Colonic mucosa (tissue), 4 donors: ENCODE data around the gene KRT35. TPM values are rescaled to one million over a fixed set of nuclear protein-coding genes. Genes with fewer than 3 reads are reported as not detected.

ENCODE experiments used
- DNase-seq: peaks from one replicate; pipeline ENCODE4 v3.0.0-alpha.2; 2020
- H3K27ac ChIP-seq: fragments of 200-600 bp; one replicate; pipeline ENCODE4 v1.8.0; 2021
- H3K27me3 ChIP-seq: fragments of 200-600 bp; one replicate; pipeline ENCODE4 v1.8.0; 2021
- H3K36me3 ChIP-seq: fragments of 200-600 bp; one replicate; pipeline ENCODE4 v1.8.0; 2021
- H3K4me1 ChIP-seq: fragments of 200-600 bp; one replicate; pipeline ENCODE4 v1.8.0; 2021; ENCODE audit warnings: mild to moderate bottlenecking
- H3K4me3 ChIP-seq: fragments of 200-600 bp; one replicate; pipeline ENCODE4 v1.8.0; 2021
- H3K9ac ChIP-seq, 2 donors: one replicate each; pipeline ENCODE4 v1.7.0; 2013; ENCODE audit warnings: control low read depth in 2 of 2, low read depth in 2 of 2, low read length in 2 of 2
- H3K9me3 ChIP-seq: fragments of 200-600 bp; one replicate; pipeline ENCODE4 v1.8.0; 2021
- intact Hi-C: fragments of 100-400 bp; cut with DNase I; formaldehyde crosslinking; loops from one replicate; pipeline ENCODE4 v1.14.1; 2022
- total RNA-seq, 2 donors: library from RNA; stranded (reverse); fragmentation: NEBNext Ultra II Directional in 1 of 2; extraction: Animal tissue kit (Norgen Biotek cat#: 25700) in 1 of 2; gene quantifications; one replicate each; pipeline ENCODE4 v1.2.1, GENCODE V29; 2021
- TF ChIP-seq, protein P1 (sequence below): fragments of 200-600 bp; IDR thresholded peaks from one replicate; pipeline ENCODE4 v1.8.0; 2022; ENCODE audit warnings: antibody characterized with exemption, mild to moderate bottlenecking
- donor health status: healthy.
- donor health status: DM: no; HTN: no; CAD: no.
- donor health status: DM: no; HTN: no; CAD: no.

Gene KRT35
- total RNA-seq, 2 donors from 2014 or later = not detected

DNA sequence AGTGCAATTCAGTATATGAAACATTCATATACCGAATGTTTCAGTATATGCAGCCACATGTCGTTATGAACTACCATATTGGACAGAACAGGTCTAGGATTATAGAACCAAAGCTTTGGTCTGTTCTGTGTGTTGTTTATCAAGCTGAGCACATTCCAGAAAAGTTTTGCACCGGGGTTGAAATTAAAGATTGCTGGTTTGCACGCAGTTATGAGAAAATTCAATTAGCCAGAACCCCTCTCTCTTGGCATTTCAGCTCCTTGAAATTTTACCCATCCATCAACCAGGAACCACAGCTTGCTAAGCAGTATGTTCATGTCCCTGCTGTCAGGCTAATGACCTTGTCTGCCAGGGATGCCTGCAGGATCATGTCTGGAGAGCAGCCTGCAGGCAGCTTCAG, 23.3 kb downstream of the KRT35 start:
- intact Hi-C loops = no loop called here
- no peaks in the 10 kb centered on the region for H3K9me3 ChIP-seq
- H3K27me3 ChIP-seq = no peaks in the 10 kb centered on the region
- H3K4me3 ChIP-seq = no peak overlapping the region
- no peaks in the 10 kb centered on the region for H3K36me3 ChIP-seq
- no peak for DNase-seq
- no peaks in the 10 kb centered on the region for H3K4me1 ChIP-seq
- H3K9ac ChIP-seq = no peak overlapping the region
- TF ChIP-seq, protein P1, sequence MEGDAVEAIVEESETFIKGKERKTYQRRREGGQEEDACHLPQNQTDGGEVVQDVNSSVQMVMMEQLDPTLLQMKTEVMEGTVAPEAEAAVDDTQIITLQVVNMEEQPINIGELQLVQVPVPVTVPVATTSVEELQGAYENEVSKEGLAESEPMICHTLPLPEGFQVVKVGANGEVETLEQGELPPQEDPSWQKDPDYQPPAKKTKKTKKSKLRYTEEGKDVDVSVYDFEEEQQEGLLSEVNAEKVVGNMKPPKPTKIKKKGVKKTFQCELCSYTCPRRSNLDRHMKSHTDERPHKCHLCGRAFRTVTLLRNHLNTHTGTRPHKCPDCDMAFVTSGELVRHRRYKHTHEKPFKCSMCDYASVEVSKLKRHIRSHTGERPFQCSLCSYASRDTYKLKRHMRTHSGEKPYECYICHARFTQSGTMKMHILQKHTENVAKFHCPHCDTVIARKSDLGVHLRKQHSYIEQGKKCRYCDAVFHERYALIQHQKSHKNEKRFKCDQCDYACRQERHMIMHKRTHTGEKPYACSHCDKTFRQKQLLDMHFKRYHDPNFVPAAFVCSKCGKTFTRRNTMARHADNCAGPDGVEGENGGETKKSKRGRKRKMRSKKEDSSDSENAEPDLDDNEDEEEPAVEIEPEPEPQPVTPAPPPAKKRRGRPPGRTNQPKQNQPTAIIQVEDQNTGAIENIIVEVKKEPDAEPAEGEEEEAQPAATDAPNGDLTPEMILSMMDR = no peak
- no peak overlapping the region for H3K27ac ChIP-seq

DNA sequence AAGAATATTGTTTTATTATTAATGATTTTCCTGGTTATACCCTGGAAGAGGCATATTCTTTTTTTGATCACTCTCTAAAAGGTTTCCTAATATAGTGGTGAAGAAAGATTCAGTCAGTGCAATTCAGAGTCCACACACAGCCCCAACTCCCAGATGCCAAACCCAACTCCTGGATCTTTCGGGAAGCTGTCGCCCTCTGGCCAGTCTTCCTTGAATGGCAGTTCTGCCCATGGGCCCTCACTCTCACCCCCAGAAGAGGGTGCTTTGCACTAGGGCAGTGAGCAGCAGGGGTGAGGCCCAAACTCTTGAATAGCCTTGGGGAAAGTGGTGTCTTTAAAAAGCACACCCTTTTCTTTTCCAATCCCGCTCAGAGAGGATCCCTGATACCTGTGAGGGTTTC, 24.7 kb downstream of the KRT35 start:
- Histone ChIP-seq H3K4me3 (no peak overlapping the region), H3K36me3 (no peaks in the 10 kb centered on the region), H3K9me3 (no peaks in the 10 kb centered on the region), H3K4me1 (no peaks in the 10 kb centered on the region), H3K27ac (no peak overlapping the region), H3K9ac (no peak overlapping the region), H3K27me3 (no peaks in the 10 kb centered on the region)
- TF ChIP-seq, protein P1 = no peak
- intact Hi-C loops = no loop called here
- no peak for DNase-seq

DNA sequence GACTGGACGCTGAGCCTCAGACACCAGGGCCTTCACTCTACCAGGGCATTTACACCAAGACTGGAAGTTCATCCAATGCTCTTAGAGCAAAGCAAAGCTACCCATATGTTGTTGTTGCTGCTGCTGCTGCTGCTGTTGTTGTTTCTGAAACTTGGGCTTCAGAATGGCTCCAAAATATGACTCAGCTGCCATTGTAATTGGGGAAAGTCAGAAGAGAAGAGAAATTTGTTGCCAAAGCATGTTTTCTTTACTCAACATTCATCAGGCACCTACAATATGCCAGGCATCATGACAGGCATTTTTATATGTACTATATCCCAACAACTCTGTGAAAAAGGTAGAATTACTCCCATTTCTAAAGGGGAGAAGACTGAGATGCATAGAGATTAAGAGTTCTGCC, 25.7 kb downstream of the KRT35 start:
- intact Hi-C loops = no loop called here
- H3K4me1 ChIP-seq = no peaks in the 10 kb centered on the region
- H3K27ac ChIP-seq = no peak overlapping the region
- H3K27me3 ChIP-seq = no peaks in the 10 kb centered on the region
- H3K36me3 ChIP-seq = no peaks in the 10 kb centered on the region
- TF ChIP-seq, protein P1 = no peak
- DNase-seq = no peak
- no peak overlapping the region for H3K9ac ChIP-seq
- no peaks in the 10 kb centered on the region for H3K9me3 ChIP-seq
- no peak overlapping the region for H3K4me3 ChIP-seq

DNA sequence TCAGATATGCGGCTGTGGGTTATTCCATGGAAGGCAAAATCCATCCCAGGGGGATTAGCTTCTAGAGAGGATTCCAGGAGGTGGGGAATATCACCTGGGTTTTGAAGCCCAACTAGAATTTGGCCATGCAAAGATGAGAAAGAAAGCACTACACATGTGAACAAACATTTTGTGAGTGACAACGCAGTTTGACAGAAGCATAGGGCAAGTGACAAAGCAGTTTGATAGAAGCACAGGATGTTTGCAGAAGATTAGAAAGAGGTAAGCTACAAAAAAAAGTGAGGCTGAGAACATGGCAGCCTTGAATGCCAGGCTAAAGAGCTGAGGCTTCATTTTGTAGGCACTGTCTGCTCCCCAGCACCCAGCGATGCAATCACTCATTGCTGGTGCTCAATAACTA, 27.9 kb downstream of the KRT35 start:
- intact Hi-C loops = no loop called here

DNA sequence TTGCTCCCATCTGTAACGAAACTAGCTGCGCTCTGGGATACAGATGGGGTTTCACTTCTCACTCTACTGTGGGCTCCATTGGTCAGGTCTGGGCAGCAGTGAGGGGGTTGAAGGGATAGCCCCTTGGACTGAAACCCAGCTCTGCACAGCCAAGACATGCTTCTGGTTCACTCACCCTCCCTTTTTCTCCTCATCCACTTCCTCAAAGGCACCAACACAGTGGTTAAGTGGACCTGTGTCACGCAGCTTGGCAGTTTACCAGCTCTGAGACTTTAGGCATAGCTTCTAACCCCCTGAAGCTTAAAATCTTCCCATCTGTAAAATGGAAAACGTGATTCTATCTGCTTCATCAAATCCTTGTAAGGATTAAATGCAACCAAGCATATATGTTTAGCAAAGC, 28.7 kb downstream of the KRT35 start:
- Histone ChIP-seq H3K4me1 (no peaks in the 10 kb centered on the region), H3K4me3 (no peak overlapping the region), H3K27me3 (no peaks in the 10 kb centered on the region), H3K9ac (no peak overlapping the region), H3K27ac (no peak overlapping the region), H3K9me3 (no peaks in the 10 kb centered on the region), H3K36me3 (no peaks in the 10 kb centered on the region)
- TF ChIP-seq, protein P1 = no peak
- no peak for DNase-seq
- intact Hi-C loops = no loop called here

More for the DNA sequence above, 27.9 kb downstream of the KRT35 start:
- Histone ChIP-seq H3K4me1 (no peaks in the 10 kb centered on the region), H3K4me3 (no peak overlapping the region), H3K9ac (no peak overlapping the region), H3K9me3 (no peaks in the 10 kb centered on the region), H3K27me3 (no peaks in the 10 kb centered on the region), H3K36me3 (no peaks in the 10 kb centered on the region), H3K27ac (no peak overlapping the region)
- TF ChIP-seq, protein P1 = no peak
- no peak for DNase-seq
